Measurements from ENCODE around the gene CACNA2D4.

DNA sequence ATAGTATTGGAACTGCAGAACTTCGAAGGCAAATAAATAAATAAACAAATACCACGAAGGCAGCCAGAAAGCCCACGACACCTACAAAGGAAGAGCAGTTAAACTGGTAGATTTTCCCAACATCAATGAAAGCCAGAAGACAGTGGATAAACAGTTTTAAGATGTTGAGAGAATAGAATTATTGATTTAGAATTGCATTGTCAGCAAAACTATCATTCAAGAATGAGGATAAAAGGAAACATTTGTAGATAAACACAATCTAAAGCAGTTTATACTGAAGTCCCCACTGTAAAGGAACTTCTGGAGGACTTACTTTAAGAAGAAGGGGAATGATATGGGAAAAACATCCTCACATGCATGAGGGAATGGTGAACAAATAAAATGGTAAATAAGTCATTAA is 29.5 kb downstream of the CACNA2D4 start:
- TF ChIP-seq CTCF (IDR thresholded peaks at IDR 0.05), result no peak
- no peak for TF ChIP-seq POLR2A (IDR thresholded peaks at IDR 0.05)
- no peak for TF ChIP-seq POLR2AphosphoS5 (IDR thresholded peaks at IDR 0.05)

Data from gastroesophageal sphincter (tissue), 3 donors.